ENCODE data around the gene PLIN1.

- TF ChIP-seq CTCF (conservative IDR thresholded peaks at IDR 0.05 in 1 of 2, IDR thresholded peaks at IDR 0.05 in 1 of 2; ENCODE audit: low read depth in 1 of 2, low read length in 2 of 2) (no peak), EZH2 (IDR thresholded peaks at IDR 0.05; ENCODE audit: low read length, missing control alignments) (no peak)
These were observed 7.5 kb downstream of the PLIN1 start for GRCh38 chr15:89671687-89672086.
